Measurements from ENCODE around the gene EFNA5.

Gene EFNA5

GRCh38 chr5:107398703-107399102 lies 272.0 kb downstream of the EFNA5 start:
- no peak overlapping the region for H3K27ac ChIP-seq
- H3K4me3 ChIP-seq, result no peak overlapping the region

- Histone ChIP-seq H3K27ac (no peak overlapping the region), H3K4me3 (no peak overlapping the region)
Measured at GRCh38 chr5:107396351-107396690, 274.4 kb downstream of the EFNA5 start.

- Histone ChIP-seq H3K27ac (peak overlapping the region in 1 of 21 experiments; percentile 6), H3K4me3 (no peak overlapping the region)
Measured at GRCh38 chr5:107395632-107396350, 274.9 kb downstream of the EFNA5 start.

GRCh38 chr5:107393851-107394250 lies 276.9 kb downstream of the EFNA5 start:
- Histone ChIP-seq H3K27ac (peak overlapping the region in 5 of 21 experiments; percentile 8 to 50 (median 46)), H3K4me3 (no peak overlapping the region)

- Histone ChIP-seq H3K4me3 (no peak overlapping the region), H3K27ac (no peak overlapping the region)
Measured at GRCh38 chr5:107391787-107392186, 278.9 kb downstream of the EFNA5 start.

- H3K4me3 ChIP-seq, result no peak overlapping the region
- peak overlapping the region in 5 of 21 experiments; percentile 15 to 60 (median 47) for H3K27ac ChIP-seq
Measured at GRCh38 chr5:107389775-107390148, 281.0 kb downstream of the EFNA5 start.

- no peak overlapping the region for H3K4me3 ChIP-seq
- H3K27ac ChIP-seq, result peak overlapping the region in 13 of 21 experiments; percentile 10 to 66 (median 37)
Measured at GRCh38 chr5:107389130-107389774, 281.5 kb downstream of the EFNA5 start.

GRCh38 chr5:107388141-107388861 lies 282.4 kb downstream of the EFNA5 start:
- H3K27ac ChIP-seq, result peak overlapping the region in 13 of 21 experiments; percentile 10 to 77 (median 33)
- no peak overlapping the region for H3K4me3 ChIP-seq

GRCh38 chr5:107387526-107388140 lies 283.1 kb downstream of the EFNA5 start:
- Histone ChIP-seq H3K27ac (peak overlapping the region in 12 of 21 experiments; percentile 15 to 77 (median 44)), H3K4me3 (no peak overlapping the region)

- Histone ChIP-seq H3K4me3 (no peak overlapping the region), H3K27ac (no peak overlapping the region)
Measured at GRCh38 chr5:107385708-107386107, 285.0 kb downstream of the EFNA5 start.

GRCh38 chr5:107384256-107384655 lies 286.5 kb downstream of the EFNA5 start:
- H3K4me3 ChIP-seq, result no peak overlapping the region
- H3K27ac ChIP-seq, result no peak overlapping the region

GRCh38 chr5:107383414-107383813 lies 287.3 kb downstream of the EFNA5 start:
- no peak overlapping the region for H3K4me3 ChIP-seq
- H3K27ac ChIP-seq, result no peak overlapping the region

- Histone ChIP-seq H3K27ac (peak overlapping the region in 1 of 21 experiments; percentile 48), H3K4me3 (no peak overlapping the region)
Measured at GRCh38 chr5:107381189-107381856, 289.4 kb downstream of the EFNA5 start.

GRCh38 chr5:107380654-107381053 lies 290.1 kb downstream of the EFNA5 start:
- peak overlapping the region in 1 of 21 experiments; percentile 48 for H3K27ac ChIP-seq

GRCh38 chr5:107378218-107378899 lies 292.4 kb downstream of the EFNA5 start:
- H3K4me3 ChIP-seq, result no peak overlapping the region
- H3K27ac ChIP-seq, result no peak overlapping the region

More at GRCh38 chr5:107380654-107381053, 290.1 kb downstream of the EFNA5 start:
- H3K4me3 ChIP-seq, result no peak overlapping the region

GRCh38 chr5:107377277-107377609 lies 293.5 kb downstream of the EFNA5 start:
- H3K4me3 ChIP-seq, result no peak overlapping the region
- H3K27ac ChIP-seq, result no peak overlapping the region

- Histone ChIP-seq H3K27ac (no peak overlapping the region), H3K4me3 (no peak overlapping the region)
Measured at GRCh38 chr5:107376546-107377276, 294.0 kb downstream of the EFNA5 start.

GRCh38 chr5:107373549-107374263 lies 297.0 kb downstream of the EFNA5 start:
- H3K27ac ChIP-seq, result peak overlapping the region in 1 of 21 experiments; percentile 2
- no peak overlapping the region for H3K4me3 ChIP-seq

All from skin epidermis (tissue), 12 donors.